SW480 (cell line): ENCODE data around the gene TARP.
"Not testable (repeated sequence)": the region's sequence is repeated elsewhere in the genome, so short reads cannot be mapped to it uniquely, and the experiment has no call there.

Experiments
- DNase-seq: peaks from one replicate; pipeline ENCODE4 v3.0.0-alpha.2; 2016; ENCODE audit warnings: low spot score

Gene TARP

GRCh38 chr7:38296059-38296857, 22.8 kb upstream of the TARP start:
- no peak for DNase-seq

- DNase-seq: no peak
Measured at GRCh38 chr7:38294926-38295325, 21.5 kb upstream of the TARP start.

- no peak for DNase-seq
Measured at GRCh38 chr7:38292442-38292841, 19.0 kb upstream of the TARP start.

GRCh38 chr7:38291650-38292049, 18.2 kb upstream of the TARP start:
- DNase-seq: no peak

- DNase-seq: no peak
Measured at GRCh38 chr7:38291117-38291647, 17.7 kb upstream of the TARP start.

- DNase-seq: no peak
Measured at GRCh38 chr7:38284553-38284952, 11.1 kb upstream of the TARP start.

- no peak for DNase-seq
Measured at GRCh38 chr7:38283809-38284208, 10.4 kb upstream of the TARP start.

GRCh38 chr7:38283107-38283506, 9.7 kb upstream of the TARP start:
- DNase-seq: no peak

- DNase-seq: no peak
Measured at GRCh38 chr7:38282081-38282480, 8.6 kb upstream of the TARP start.

- no peak for DNase-seq
Measured at GRCh38 chr7:38281266-38281665, 7.8 kb upstream of the TARP start.

GRCh38 chr7:38280707-38281106, 7.3 kb upstream of the TARP start:
- DNase-seq: no peak

- DNase-seq: no peak
Measured at GRCh38 chr7:38280000-38280399, 6.6 kb upstream of the TARP start.

GRCh38 chr7:38276096-38276877, 2.9 kb upstream of the TARP start:
- DNase-seq: no peak

- DNase-seq: no peak
Measured at GRCh38 chr7:38274927-38275620, 1.6 kb upstream of the TARP start.

GRCh38 chr7:38274486-38274885, 1.1 kb upstream of the TARP start:
- no peak for DNase-seq

GRCh38 chr7:38270405-38270804, 3.0 kb downstream of the TARP start:
- not testable (repeated sequence) for DNase-seq

GRCh38 chr7:38269704-38270346, 3.6 kb downstream of the TARP start:
- DNase-seq: not testable (repeated sequence)

- DNase-seq: not testable (repeated sequence)
Measured at GRCh38 chr7:38265958-38266357, 7.5 kb downstream of the TARP start.

GRCh38 chr7:38264602-38265001, 8.8 kb downstream of the TARP start:
- DNase-seq: not testable (repeated sequence)

- DNase-seq: not testable (repeated sequence)
Measured at GRCh38 chr7:38263274-38263673, 10.2 kb downstream of the TARP start.

- DNase-seq: no peak
Measured at GRCh38 chr7:38262545-38262944, 10.9 kb downstream of the TARP start.

GRCh38 chr7:38262026-38262425, 11.4 kb downstream of the TARP start:
- DNase-seq: not testable (repeated sequence)
